H1 (cell line): ENCODE data around the gene MEF2D. TPM values are rescaled to one million over a fixed set of nuclear protein-coding genes. Genes with fewer than 3 reads are reported as not detected.

Experiments used
- ASH2L ChIP-seq: fragments of 200-600, 300-600 bp; sonication (generic); IDR thresholded peaks from one replicate; pipeline ENCODE4 v1.7.1; 2017; ENCODE audit warnings: low read length
- HDAC6 ChIP-seq: IDR thresholded peaks from one replicate; pipeline ENCODE4 v1.7.1; 2012; ENCODE audit warnings: low read depth, mild to moderate bottlenecking, inconsistent platforms, low read length, moderate library complexity
- JUND ChIP-seq: IDR thresholded peaks from 2 replicates; pipeline ENCODE4 v1.6.1; 2011; ENCODE audit warnings: mild to moderate bottlenecking, improper control_type of control experiment, low read length
- RXRA ChIP-seq: IDR thresholded peaks from 2 replicates; pipeline ENCODE4 v1.6.1; 2011; ENCODE audit warnings: low read depth, mild to moderate bottlenecking, low read length, moderate library complexity; ENCODE audit not compliant: insufficient read depth
- SIN3A ChIP-seq, 2 experiments: IDR thresholded peaks in 1 of 2; conservative IDR thresholded peaks in 1 of 2; 2 replicates each; pipeline ENCODE4 v1.6.1; 2011 to 2012; ENCODE audit warnings: low read length in 2 of 2, improper control_type of control experiment in 1 of 2, low read depth in 1 of 2, mild to moderate bottlenecking in 1 of 2
- SIX5 ChIP-seq: IDR thresholded peaks from 2 replicates; pipeline ENCODE4 v1.6.1; 2011; ENCODE audit warnings: mild to moderate bottlenecking, low read depth, low read length
- polyA plus RNA-seq, 7 experiments: library from polyadenylated mRNA; depleted of rRNA in 3 of 7; stranded (reverse) in 5 of 7; unstranded in 2 of 7; fragments of >200 nt in 5 of 7; fragments of 200-250 nt in 2 of 7; gene quantifications; 1 replicate in 5 of 7; 2 replicates in 1 of 7; 4 replicates in 1 of 7; pipeline versions ENCODE4 v1.2.1 to v1.2.3, GENCODE V29; 2011 to 2013; ENCODE audit warnings: missing spikeins in 2 of 7, mixed read lengths in 2 of 7
- total RNA-seq: library from RNA; stranded (reverse); fragmentation: NEBNext Ultra II Directional; extraction: Animal tissue kit (Norgen Biotek cat#: 25700); gene quantifications from 2 replicates; pipeline ENCODE4 v1.2.1, GENCODE V29; 2021
- TF ChIP-seq, protein P1 (sequence below): fragments of 300-600 bp; sonication (generic); IDR thresholded peaks from 2 replicates; pipeline ENCODE4 v1.7.1; 2012; ENCODE audit warnings: low read length, moderate library complexity, mild to moderate bottlenecking, inconsistent platforms; ENCODE audit not compliant: insufficient replicate concordance
- TF ChIP-seq, protein P2 (sequence below), 3 experiments: IDR thresholded peaks; 1 replicate in 2 of 3; 2 replicates in 1 of 3; pipeline versions ENCODE4 v1.5.1 to v1.6.1; 2011; ENCODE audit warnings: low read length in 3 of 3, mild to moderate bottlenecking in 3 of 3, inconsistent platforms in 2 of 3, low read depth in 1 of 3, moderate library complexity in 1 of 3; ENCODE audit not compliant: insufficient read depth in 1 of 3; ENCODE audit errors: control extremely low read depth in 1 of 3

Gene MEF2D
- total and polyA plus RNA-seq, 2 of the 8 experiments (the other 6 are each of a cell fraction or from before 2014, with no cell fraction given) = 17.3 to 20.3 TPM

DNA sequence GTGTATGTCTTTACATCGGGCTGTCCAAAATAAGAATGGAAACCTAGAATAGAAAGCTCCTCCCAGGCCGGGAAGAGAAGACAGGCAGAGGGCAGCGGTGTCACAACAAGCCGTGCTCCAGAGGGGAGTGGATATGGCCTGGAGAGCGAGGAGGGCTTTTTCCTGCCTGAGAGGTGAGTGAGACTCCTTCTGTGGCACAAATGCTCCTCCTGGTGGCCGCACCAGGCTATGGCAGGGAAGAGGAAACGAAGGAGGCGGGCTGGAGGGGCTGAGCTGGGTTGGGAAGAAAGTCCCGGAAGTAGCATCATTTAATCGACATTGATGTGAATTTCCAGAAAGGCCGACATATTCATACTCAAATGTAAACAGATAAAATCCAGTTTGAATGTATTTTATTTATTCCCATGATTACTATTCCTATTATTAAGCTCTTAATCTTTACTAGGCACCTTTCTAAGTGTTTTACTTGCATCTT is 54.7 kb downstream of the MEF2D start (continued):
- TF ChIP-seq, protein P1, sequence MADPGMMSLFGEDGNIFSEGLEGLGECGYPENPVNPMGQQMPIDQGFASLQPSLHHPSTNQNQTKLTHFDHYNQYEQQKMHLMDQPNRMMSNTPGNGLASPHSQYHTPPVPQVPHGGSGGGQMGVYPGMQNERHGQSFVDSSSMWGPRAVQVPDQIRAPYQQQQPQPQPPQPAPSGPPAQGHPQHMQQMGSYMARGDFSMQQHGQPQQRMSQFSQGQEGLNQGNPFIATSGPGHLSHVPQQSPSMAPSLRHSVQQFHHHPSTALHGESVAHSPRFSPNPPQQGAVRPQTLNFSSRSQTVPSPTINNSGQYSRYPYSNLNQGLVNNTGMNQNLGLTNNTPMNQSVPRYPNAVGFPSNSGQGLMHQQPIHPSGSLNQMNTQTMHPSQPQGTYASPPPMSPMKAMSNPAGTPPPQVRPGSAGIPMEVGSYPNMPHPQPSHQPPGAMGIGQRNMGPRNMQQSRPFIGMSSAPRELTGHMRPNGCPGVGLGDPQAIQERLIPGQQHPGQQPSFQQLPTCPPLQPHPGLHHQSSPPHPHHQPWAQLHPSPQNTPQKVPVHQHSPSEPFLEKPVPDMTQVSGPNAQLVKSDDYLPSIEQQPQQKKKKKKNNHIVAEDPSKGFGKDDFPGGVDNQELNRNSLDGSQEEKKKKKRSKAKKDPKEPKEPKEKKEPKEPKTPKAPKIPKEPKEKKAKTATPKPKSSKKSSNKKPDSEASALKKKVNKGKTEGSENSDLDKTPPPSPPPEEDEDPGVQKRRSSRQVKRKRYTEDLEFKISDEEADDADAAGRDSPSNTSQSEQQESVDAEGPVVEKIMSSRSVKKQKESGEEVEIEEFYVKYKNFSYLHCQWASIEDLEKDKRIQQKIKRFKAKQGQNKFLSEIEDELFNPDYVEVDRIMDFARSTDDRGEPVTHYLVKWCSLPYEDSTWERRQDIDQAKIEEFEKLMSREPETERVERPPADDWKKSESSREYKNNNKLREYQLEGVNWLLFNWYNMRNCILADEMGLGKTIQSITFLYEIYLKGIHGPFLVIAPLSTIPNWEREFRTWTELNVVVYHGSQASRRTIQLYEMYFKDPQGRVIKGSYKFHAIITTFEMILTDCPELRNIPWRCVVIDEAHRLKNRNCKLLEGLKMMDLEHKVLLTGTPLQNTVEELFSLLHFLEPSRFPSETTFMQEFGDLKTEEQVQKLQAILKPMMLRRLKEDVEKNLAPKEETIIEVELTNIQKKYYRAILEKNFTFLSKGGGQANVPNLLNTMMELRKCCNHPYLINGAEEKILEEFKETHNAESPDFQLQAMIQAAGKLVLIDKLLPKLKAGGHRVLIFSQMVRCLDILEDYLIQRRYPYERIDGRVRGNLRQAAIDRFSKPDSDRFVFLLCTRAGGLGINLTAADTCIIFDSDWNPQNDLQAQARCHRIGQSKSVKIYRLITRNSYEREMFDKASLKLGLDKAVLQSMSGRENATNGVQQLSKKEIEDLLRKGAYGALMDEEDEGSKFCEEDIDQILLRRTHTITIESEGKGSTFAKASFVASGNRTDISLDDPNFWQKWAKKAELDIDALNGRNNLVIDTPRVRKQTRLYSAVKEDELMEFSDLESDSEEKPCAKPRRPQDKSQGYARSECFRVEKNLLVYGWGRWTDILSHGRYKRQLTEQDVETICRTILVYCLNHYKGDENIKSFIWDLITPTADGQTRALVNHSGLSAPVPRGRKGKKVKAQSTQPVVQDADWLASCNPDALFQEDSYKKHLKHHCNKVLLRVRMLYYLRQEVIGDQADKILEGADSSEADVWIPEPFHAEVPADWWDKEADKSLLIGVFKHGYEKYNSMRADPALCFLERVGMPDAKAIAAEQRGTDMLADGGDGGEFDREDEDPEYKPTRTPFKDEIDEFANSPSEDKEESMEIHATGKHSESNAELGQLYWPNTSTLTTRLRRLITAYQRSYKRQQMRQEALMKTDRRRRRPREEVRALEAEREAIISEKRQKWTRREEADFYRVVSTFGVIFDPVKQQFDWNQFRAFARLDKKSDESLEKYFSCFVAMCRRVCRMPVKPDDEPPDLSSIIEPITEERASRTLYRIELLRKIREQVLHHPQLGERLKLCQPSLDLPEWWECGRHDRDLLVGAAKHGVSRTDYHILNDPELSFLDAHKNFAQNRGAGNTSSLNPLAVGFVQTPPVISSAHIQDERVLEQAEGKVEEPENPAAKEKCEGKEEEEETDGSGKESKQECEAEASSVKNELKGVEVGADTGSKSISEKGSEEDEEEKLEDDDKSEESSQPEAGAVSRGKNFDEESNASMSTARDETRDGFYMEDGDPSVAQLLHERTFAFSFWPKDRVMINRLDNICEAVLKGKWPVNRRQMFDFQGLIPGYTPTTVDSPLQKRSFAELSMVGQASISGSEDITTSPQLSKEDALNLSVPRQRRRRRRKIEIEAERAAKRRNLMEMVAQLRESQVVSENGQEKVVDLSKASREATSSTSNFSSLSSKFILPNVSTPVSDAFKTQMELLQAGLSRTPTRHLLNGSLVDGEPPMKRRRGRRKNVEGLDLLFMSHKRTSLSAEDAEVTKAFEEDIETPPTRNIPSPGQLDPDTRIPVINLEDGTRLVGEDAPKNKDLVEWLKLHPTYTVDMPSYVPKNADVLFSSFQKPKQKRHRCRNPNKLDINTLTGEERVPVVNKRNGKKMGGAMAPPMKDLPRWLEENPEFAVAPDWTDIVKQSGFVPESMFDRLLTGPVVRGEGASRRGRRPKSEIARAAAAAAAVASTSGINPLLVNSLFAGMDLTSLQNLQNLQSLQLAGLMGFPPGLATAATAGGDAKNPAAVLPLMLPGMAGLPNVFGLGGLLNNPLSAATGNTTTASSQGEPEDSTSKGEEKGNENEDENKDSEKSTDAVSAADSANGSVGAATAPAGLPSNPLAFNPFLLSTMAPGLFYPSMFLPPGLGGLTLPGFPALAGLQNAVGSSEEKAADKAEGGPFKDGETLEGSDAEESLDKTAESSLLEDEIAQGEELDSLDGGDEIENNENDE = no peak
- TF ChIP-seq HDAC6 (no peak), JUND (0 out of 2 replicates have a peak, but pooled peaks have one; percentile 33), SIX5 (no peak), RXRA (no peak), SIN3A (conservative IDR thresholded peaks at IDR 0.05 in 1 of 2, IDR thresholded peaks at IDR 0.05 in 1 of 2; ENCODE audit: low read depth in 1 of 2, low read length in 2 of 2) (0 out of 4 replicates have a peak, but pooled peaks of 1 of the 2 experiments have one; percentile 29), ASH2L (peak; percentile 2)
- TF ChIP-seq, protein P2, sequence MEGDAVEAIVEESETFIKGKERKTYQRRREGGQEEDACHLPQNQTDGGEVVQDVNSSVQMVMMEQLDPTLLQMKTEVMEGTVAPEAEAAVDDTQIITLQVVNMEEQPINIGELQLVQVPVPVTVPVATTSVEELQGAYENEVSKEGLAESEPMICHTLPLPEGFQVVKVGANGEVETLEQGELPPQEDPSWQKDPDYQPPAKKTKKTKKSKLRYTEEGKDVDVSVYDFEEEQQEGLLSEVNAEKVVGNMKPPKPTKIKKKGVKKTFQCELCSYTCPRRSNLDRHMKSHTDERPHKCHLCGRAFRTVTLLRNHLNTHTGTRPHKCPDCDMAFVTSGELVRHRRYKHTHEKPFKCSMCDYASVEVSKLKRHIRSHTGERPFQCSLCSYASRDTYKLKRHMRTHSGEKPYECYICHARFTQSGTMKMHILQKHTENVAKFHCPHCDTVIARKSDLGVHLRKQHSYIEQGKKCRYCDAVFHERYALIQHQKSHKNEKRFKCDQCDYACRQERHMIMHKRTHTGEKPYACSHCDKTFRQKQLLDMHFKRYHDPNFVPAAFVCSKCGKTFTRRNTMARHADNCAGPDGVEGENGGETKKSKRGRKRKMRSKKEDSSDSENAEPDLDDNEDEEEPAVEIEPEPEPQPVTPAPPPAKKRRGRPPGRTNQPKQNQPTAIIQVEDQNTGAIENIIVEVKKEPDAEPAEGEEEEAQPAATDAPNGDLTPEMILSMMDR (IDR thresholded peaks at IDR 0.05; ENCODE audit: control extremely low read depth in 1 of 3, insufficient read depth in 1 of 3, low read depth in 1 of 3, low read length in 3 of 3) = peak; percentile 95 to 98 (median 96)
